Loucy (cell line): ENCODE results near the gene KCTD8.

Source experiments
- H2AFZ ChIP-seq: fragments of 200-600 bp; sonication (generic); 2 replicates; pipeline ENCODE4 v1.6.0; 2016; ENCODE audit warnings: antibody characterized with exemption, mild to moderate bottlenecking, low read length, moderate library complexity
- H3F3A ChIP-seq: fragments of 200-600 bp; 2 replicates; pipeline ENCODE4 v1.6.0; 2016; ENCODE audit warnings: antibody characterized with exemption, low read depth, mild to moderate bottlenecking
- H3K27me3 ChIP-seq: fragments of 200-600 bp; sonication (generic); 2 replicates; pipeline ENCODE4 v1.6.1; 2014; ENCODE audit warnings: low read length, mild to moderate bottlenecking; ENCODE audit not compliant: insufficient read depth, poor library complexity, severe bottlenecking
- H3K36me3 ChIP-seq: fragments of 200-600 bp; sonication (generic); 2 replicates; pipeline ENCODE4 v1.6.1; 2016; ENCODE audit warnings: low read length; ENCODE audit not compliant: insufficient read depth
- H3K4me1 ChIP-seq: fragments of 200-600 bp; sonication (generic); 2 replicates; pipeline ENCODE4 v1.5.1; 2014; ENCODE audit warnings: low read length, mild to moderate bottlenecking; ENCODE audit not compliant: insufficient read depth, poor library complexity, severe bottlenecking
- H3K4me2 ChIP-seq: fragments of 200-600 bp; sonication (generic); 2 replicates; pipeline ENCODE4 v1.6.0; 2014; ENCODE audit warnings: antibody characterized with exemption, low read length, low read depth, mild to moderate bottlenecking; ENCODE audit not compliant: poor library complexity, severe bottlenecking
- H3K4me3 ChIP-seq: fragments of 200-600 bp; sonication (generic); 2 replicates; pipeline ENCODE4 v1.5.1; 2014; ENCODE audit warnings: low read length, mild to moderate bottlenecking, mixed read lengths; ENCODE audit not compliant: poor library complexity, severe bottlenecking
- H3K79me2 ChIP-seq: fragments of 200-600 bp; sonication (generic); 2 replicates; pipeline ENCODE4 v1.6.1; 2014; ENCODE audit warnings: low read length; ENCODE audit not compliant: insufficient read depth
- H3K9ac ChIP-seq: fragments of 200-600 bp; sonication (generic); 2 replicates; pipeline ENCODE4 v1.6.0; 2014; ENCODE audit warnings: mild to moderate bottlenecking, low read depth, low read length, moderate library complexity; ENCODE audit not compliant: poor library complexity, severe bottlenecking
- H3K9me2 ChIP-seq: fragments of 200-600 bp; sonication (generic); replicated peaks from 2 replicates; pipeline ENCODE4 v1.6.1; 2016; ENCODE audit warnings: low read depth, low read length, mixed read lengths
- H3K9me3 ChIP-seq: fragments of 200-600 bp; sonication (generic); 2 replicates; pipeline ENCODE4 v1.6.1; 2014; ENCODE audit warnings: mild to moderate bottlenecking, antibody characterized with exemption, low read length, low read depth; ENCODE audit not compliant: insufficient read depth
- H4K20me1 ChIP-seq: fragments of 200-600 bp; sonication (generic); 2 replicates; pipeline ENCODE4 v1.6.0; 2014; ENCODE audit warnings: antibody characterized with exemption, low read length, mild to moderate bottlenecking; ENCODE audit not compliant: insufficient read depth, poor library complexity, severe bottlenecking
- CTCF ChIP-seq: fragments of 200-600 bp; sonication (generic); conservative IDR thresholded peaks from 2 replicates; pipeline ENCODE4 v1.5.1; 2014; ENCODE audit warnings: mild to moderate bottlenecking, antibody characterized with exemption, low read length
- EZH2phosphoT487 ChIP-seq: fragments of 200-600 bp; IDR thresholded peaks from 2 replicates; pipeline ENCODE4 v1.6.1; 2018; ENCODE audit warnings: antibody characterized with exemption, mild to moderate bottlenecking, moderate library complexity, borderline replicate concordance

Gene KCTD8

GRCh38 chr4:44368413-44369167 is 80.0 kb downstream of the KCTD8 start:
- Histone ChIP-seq H3K79me2 (no peaks in the 10 kb centered on the region), H3K9me2 (no peaks in the 10 kb centered on the region), H3F3A (no peaks in the 10 kb centered on the region), H3K9me3 (no peaks in the 10 kb centered on the region), H3K4me3 (no peak overlapping the region), H3K4me1 (no peaks in the 10 kb centered on the region), H3K9ac (no peak overlapping the region), H2AFZ (no peak overlapping the region), H3K36me3 (no peaks in the 10 kb centered on the region), H4K20me1 (no peaks in the 10 kb centered on the region), H3K27me3 (no peaks in the 10 kb centered on the region), H3K4me2 (no peak overlapping the region)
- TF ChIP-seq EZH2phosphoT487: no peak
- TF ChIP-seq CTCF: no peak

GRCh38 chr4:44354172-44354571 is 94.4 kb downstream of the KCTD8 start:
- Histone ChIP-seq H3K4me1 (no peaks in the 10 kb centered on the region), H3K4me2 (no peak overlapping the region), H3F3A (no peaks in the 10 kb centered on the region), H3K36me3 (no peaks in the 10 kb centered on the region), H3K79me2 (no peaks in the 10 kb centered on the region), H3K27me3 (no peaks in the 10 kb centered on the region), H3K9ac (no peak overlapping the region), H2AFZ (no peak overlapping the region), H3K9me2 (no peaks in the 10 kb centered on the region), H3K9me3 (no peaks in the 10 kb centered on the region), H3K4me3 (no peak overlapping the region), H4K20me1 (no peaks in the 10 kb centered on the region)
- TF ChIP-seq CTCF: no peak
- TF ChIP-seq EZH2phosphoT487: no peak

GRCh38 chr4:44351069-44351468 is 97.5 kb downstream of the KCTD8 start:
- Histone ChIP-seq H3K9ac (no peak overlapping the region), H3K4me1 (no peaks in the 10 kb centered on the region), H3K9me2 (no peaks in the 10 kb centered on the region), H3K9me3 (no peaks in the 10 kb centered on the region), H3F3A (no peaks in the 10 kb centered on the region), H4K20me1 (no peaks in the 10 kb centered on the region), H2AFZ (no peak overlapping the region), H3K79me2 (no peaks in the 10 kb centered on the region), H3K4me3 (no peak overlapping the region), H3K27me3 (no peaks in the 10 kb centered on the region), H3K4me2 (no peak overlapping the region), H3K36me3 (no peaks in the 10 kb centered on the region)
- no peak for TF ChIP-seq EZH2phosphoT487
- TF ChIP-seq CTCF: no peak
